WTC11 (cell line): Measurements from ENCODE around the gene BPIFB4.

Experiments
- ETV6 ChIP-seq: sonication (generic); formaldehyde crosslinking; IDR thresholded peaks from 2 replicates; pipeline ENCODE4 v1.8.1; 2022; ENCODE audit warnings: mild to moderate bottlenecking, missing genetic modification reagents
- PRDM15 ChIP-seq: sonication (generic); formaldehyde crosslinking; IDR thresholded peaks from 2 replicates; pipeline ENCODE4 v1.8.0; 2022; ENCODE audit warnings: missing genetic modification reagents
- SOX15 ChIP-seq: fragments of 250-450 bp; sonication (Bioruptor Pico); IDR thresholded peaks from 2 replicates; pipeline ENCODE4 v1.9.0; 2021; ENCODE audit warnings: mild to moderate bottlenecking
- ZNF232 ChIP-seq: sonication (generic); formaldehyde crosslinking; IDR thresholded peaks from 2 replicates; pipeline ENCODE4 v1.8.0; 2022; ENCODE audit warnings: mild to moderate bottlenecking, missing genetic modification reagents
- ZNF671 ChIP-seq: fragments of 250-450 bp; sonication (Bioruptor Pico); IDR thresholded peaks from 2 replicates; pipeline ENCODE4 v1.8.0; 2021; ENCODE audit warnings: mild to moderate bottlenecking
- TF ChIP-seq, protein P1 (sequence below): fragments of 200-600 bp; IDR thresholded peaks from 2 replicates; pipeline ENCODE4 v1.8.0; 2022; ENCODE audit warnings: antibody characterized with exemption

GRCh38 chr20:33160681-33161080 is 81.2 kb downstream of the BPIFB4 start:
- TF ChIP-seq PRDM15 (CRISPR knock-in tag) (no peak), ZNF671 (no peak), ZNF232 (CRISPR knock-in tag) (no peak), ETV6 (no peak), SOX15 (no peak)
- TF ChIP-seq, protein P1, sequence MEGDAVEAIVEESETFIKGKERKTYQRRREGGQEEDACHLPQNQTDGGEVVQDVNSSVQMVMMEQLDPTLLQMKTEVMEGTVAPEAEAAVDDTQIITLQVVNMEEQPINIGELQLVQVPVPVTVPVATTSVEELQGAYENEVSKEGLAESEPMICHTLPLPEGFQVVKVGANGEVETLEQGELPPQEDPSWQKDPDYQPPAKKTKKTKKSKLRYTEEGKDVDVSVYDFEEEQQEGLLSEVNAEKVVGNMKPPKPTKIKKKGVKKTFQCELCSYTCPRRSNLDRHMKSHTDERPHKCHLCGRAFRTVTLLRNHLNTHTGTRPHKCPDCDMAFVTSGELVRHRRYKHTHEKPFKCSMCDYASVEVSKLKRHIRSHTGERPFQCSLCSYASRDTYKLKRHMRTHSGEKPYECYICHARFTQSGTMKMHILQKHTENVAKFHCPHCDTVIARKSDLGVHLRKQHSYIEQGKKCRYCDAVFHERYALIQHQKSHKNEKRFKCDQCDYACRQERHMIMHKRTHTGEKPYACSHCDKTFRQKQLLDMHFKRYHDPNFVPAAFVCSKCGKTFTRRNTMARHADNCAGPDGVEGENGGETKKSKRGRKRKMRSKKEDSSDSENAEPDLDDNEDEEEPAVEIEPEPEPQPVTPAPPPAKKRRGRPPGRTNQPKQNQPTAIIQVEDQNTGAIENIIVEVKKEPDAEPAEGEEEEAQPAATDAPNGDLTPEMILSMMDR, result no peak
